Mesothelial cell of epicardium (in vitro differentiated cells): ENCODE measurements around the gene PPP1R12C. TPM values are rescaled to one million over a fixed set of nuclear protein-coding genes. Genes with fewer than 3 reads are reported as not detected.

Source experiments
- DNase-seq, 2 experiments: peaks; one replicate each; pipeline ENCODE4 v3.0.0; 2021; ENCODE audit warnings: low spot score in 2 of 2; ENCODE audit not compliant: unreplicated experiment in 2 of 2
- H3K27ac Mint-ChIP-seq: 2 replicates; pipeline ENCODE4 v1.8.0; 2021; ENCODE audit warnings: mixed read lengths
- H3K27me3 Mint-ChIP-seq: 2 replicates; pipeline ENCODE4 v1.8.0; 2021; ENCODE audit warnings: low read depth, mixed read lengths
- H3K36me3 Mint-ChIP-seq: 2 replicates; pipeline ENCODE4 v1.8.0; 2021; ENCODE audit warnings: mixed read lengths
- H3K4me1 Mint-ChIP-seq: 2 replicates; pipeline ENCODE4 v1.8.0; 2021; ENCODE audit warnings: mixed read lengths
- H3K4me3 Mint-ChIP-seq: 2 replicates; pipeline ENCODE4 v1.8.0; 2021; ENCODE audit warnings: mild to moderate bottlenecking, moderate library complexity, mixed read lengths
- H3K9me3 Mint-ChIP-seq: 2 replicates; pipeline ENCODE4 v1.8.0; 2021; ENCODE audit warnings: mixed read lengths
- total RNA-seq: library from RNA; stranded (reverse); gene quantifications from 3 replicates; pipeline ENCODE4 v1.2.1, GENCODE V29; 2021
- TF ChIP-seq, protein P1 (sequence below): fragments of 200-600 bp; sonication (generic); IDR thresholded peaks from one replicate; pipeline ENCODE4 v1.5.0; 2021; ENCODE audit warnings: antibody characterized with exemption; ENCODE audit not compliant: unreplicated experiment

The PPP1R12C gene
- total RNA-seq, 1 donor from 2014 or later, result 111 TPM

DNA sequence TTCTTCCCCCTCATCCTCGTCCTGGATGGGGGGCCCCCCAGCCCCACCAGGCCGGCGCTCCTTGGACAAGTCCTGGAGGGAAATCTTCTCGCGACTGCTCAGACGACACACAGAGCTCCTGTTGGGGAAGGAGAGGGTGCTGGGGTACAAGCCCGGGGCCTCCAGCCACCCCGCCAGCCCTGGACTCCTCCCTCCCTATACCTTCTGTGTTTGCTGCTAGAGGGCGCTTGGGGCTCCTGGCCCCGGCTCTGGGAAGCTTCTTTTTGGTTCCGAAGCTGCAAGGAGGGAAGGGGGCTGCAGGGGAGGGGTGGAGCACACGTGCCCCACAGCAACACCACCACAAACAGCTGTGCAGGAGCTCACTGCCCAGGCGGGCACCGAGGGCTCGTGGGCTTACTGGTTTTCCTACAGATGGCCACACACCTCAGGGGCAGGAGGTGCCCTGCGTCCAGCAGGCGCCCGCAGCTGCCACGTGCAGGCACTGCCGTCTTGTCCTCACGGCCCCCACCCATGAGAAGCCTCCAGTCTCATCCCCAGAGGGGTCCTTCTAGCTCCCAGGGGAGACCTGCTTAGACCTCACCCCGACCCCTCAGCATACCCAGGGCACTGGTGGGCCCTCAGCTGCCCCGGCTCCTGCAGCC, 21.3 kb downstream of the PPP1R12C start:
- Mint-ChIP-seq H3K4me3 (no peak overlapping the region), H3K9me3 (no peaks in the 10 kb centered on the region), H3K27ac (no peak overlapping the region), H3K27me3 (no peaks in the 10 kb centered on the region), H3K4me1 (no peaks in the 10 kb centered on the region), H3K36me3 (peaks cover 7% of the 10 kb centered on the region)
- TF ChIP-seq, protein P1, sequence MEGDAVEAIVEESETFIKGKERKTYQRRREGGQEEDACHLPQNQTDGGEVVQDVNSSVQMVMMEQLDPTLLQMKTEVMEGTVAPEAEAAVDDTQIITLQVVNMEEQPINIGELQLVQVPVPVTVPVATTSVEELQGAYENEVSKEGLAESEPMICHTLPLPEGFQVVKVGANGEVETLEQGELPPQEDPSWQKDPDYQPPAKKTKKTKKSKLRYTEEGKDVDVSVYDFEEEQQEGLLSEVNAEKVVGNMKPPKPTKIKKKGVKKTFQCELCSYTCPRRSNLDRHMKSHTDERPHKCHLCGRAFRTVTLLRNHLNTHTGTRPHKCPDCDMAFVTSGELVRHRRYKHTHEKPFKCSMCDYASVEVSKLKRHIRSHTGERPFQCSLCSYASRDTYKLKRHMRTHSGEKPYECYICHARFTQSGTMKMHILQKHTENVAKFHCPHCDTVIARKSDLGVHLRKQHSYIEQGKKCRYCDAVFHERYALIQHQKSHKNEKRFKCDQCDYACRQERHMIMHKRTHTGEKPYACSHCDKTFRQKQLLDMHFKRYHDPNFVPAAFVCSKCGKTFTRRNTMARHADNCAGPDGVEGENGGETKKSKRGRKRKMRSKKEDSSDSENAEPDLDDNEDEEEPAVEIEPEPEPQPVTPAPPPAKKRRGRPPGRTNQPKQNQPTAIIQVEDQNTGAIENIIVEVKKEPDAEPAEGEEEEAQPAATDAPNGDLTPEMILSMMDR, result no peak
- DNase-seq, result no peak

GRCh38 chr19:55095260-55096060, 22.0 kb downstream of the PPP1R12C start:
- Mint-ChIP-seq H3K27ac (no peak overlapping the region), H3K27me3 (no peaks in the 10 kb centered on the region), H3K9me3 (no peaks in the 10 kb centered on the region), H3K36me3 (peaks cover 7% of the 10 kb centered on the region), H3K4me3 (no peak overlapping the region), H3K4me1 (no peaks in the 10 kb centered on the region)
- DNase-seq, result no peak
- TF ChIP-seq, protein P1, result no peak

- no peak for DNase-seq
- Mint-ChIP-seq H3K4me3 (no peak overlapping the region), H3K36me3 (peaks cover 7% of the 10 kb centered on the region), H3K27ac (no peak overlapping the region), H3K9me3 (no peaks in the 10 kb centered on the region), H3K4me1 (no peaks in the 10 kb centered on the region), H3K27me3 (no peaks in the 10 kb centered on the region)
- TF ChIP-seq, protein P1, result no peak
Observed at GRCh38 chr19:55094456-55095259, 22.8 kb downstream of the PPP1R12C start.

- Mint-ChIP-seq H3K27ac (no peak overlapping the region), H3K4me1 (peaks cover 15% of the 10 kb centered on the region), H3K9me3 (no peaks in the 10 kb centered on the region), H3K27me3 (peaks cover 2% of the 10 kb centered on the region), H3K36me3 (peaks cover 5% of the 10 kb centered on the region), H3K4me3 (no peak overlapping the region)
- TF ChIP-seq, protein P1, result no peak
- no peak for DNase-seq
Observed at GRCh38 chr19:55092423-55093318, 24.8 kb downstream of the PPP1R12C start.

DNA sequence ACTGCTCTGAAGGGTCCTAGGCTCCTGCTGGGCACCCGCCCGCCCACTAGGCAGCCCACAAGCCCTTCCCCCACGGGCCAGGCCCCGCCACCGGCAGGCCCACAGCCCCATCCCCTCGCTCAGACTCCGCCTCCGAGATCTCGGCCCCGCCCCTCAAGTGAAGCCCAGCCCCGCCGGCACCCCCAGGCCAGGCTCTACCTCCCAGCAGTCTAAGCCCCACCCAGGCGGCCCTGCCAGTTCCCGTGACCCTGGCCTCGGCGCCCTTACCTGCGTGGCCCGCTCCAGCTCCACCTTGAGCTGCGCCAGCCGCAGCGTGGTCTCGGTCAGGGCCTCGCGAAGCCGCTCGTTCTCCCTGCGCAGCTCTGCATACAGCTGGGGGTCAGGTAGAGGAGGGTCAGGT, 25.5 kb downstream of the PPP1R12C start:
- H3K27me3 Mint-ChIP-seq, result peaks cover 2% of the 10 kb centered on the region
- no peak overlapping the region for H3K4me3 Mint-ChIP-seq
- H3K36me3 Mint-ChIP-seq, result peaks cover 5% of the 10 kb centered on the region
- no peak overlapping the region for H3K27ac Mint-ChIP-seq
- peaks cover 20% of the 10 kb centered on the region for H3K4me1 Mint-ChIP-seq
- no peak for DNase-seq
- H3K9me3 Mint-ChIP-seq, result no peaks in the 10 kb centered on the region
- TF ChIP-seq, protein P1, result no peak
